HepG2 (cell line): ENCODE measurements around the gene PRRC2A. TPM values are rescaled to one million over a fixed set of nuclear protein-coding genes. Genes with fewer than 3 reads are reported as not detected.

Experiments used
- CBX5 ChIP-seq: sonication (generic); formaldehyde crosslinking; IDR thresholded peaks from 2 replicates; pipeline ENCODE4 v1.4.0; 2020; ENCODE audit warnings: missing genetic modification reagents, borderline replicate concordance
- EED ChIP-seq: sonication (generic); formaldehyde crosslinking; IDR thresholded peaks from 2 replicates; pipeline ENCODE4 v1.5.0; 2020; ENCODE audit warnings: mild to moderate bottlenecking, missing genetic modification reagents
- ELF3 ChIP-seq: IDR thresholded peaks from 2 replicates; pipeline ENCODE4 v1.6.1; 2016; ENCODE audit warnings: missing genetic modification reagents, missing compliant biosample characterization
- FOXA1 ChIP-seq, 2 experiments: fragments of 450-650 bp in 1 of 2; sonication (generic) in 1 of 2; formaldehyde crosslinking in 1 of 2; IDR thresholded peaks; 2 replicates each; pipeline versions ENCODE4 v1.4.0 to v1.6.1; 2016 to 2020; ENCODE audit warnings: missing genetic modification reagents in 1 of 2
- FOXK1 ChIP-seq: sonication (generic); formaldehyde crosslinking; IDR thresholded peaks from 2 replicates; pipeline ENCODE4 v1.4.0; 2020; ENCODE audit warnings: low read depth, missing genetic modification reagents, borderline replicate concordance
- HHEX ChIP-seq: IDR thresholded peaks from 2 replicates; pipeline ENCODE4 v1.6.1; 2016; ENCODE audit warnings: control low read depth
- JUN ChIP-seq: sonication (generic); formaldehyde crosslinking; IDR thresholded peaks from 2 replicates; pipeline ENCODE4 v1.4.0; 2020; ENCODE audit warnings: mild to moderate bottlenecking, missing genetic modification reagents
- KLF15 ChIP-seq: sonication (generic); formaldehyde crosslinking; IDR thresholded peaks from 2 replicates; pipeline ENCODE4 v1.8.1; 2023; ENCODE audit warnings: borderline replicate concordance, mild to moderate bottlenecking, inconsistent platforms, missing genetic modification reagents, mixed read lengths
- MAF1 ChIP-seq: sonication (generic); formaldehyde crosslinking; IDR thresholded peaks from 2 replicates; pipeline ENCODE4 v1.5.0; 2020; ENCODE audit warnings: missing genetic modification reagents, borderline replicate concordance
- MED13 ChIP-seq: sonication (generic); formaldehyde crosslinking; IDR thresholded peaks from 2 replicates; pipeline ENCODE4 v1.5.0; 2020; ENCODE audit warnings: missing genetic modification reagents
- NFRKB ChIP-seq: fragments of 450-650 bp; IDR thresholded peaks from 2 replicates; pipeline ENCODE4 v1.6.1; 2017
- PLRG1 ChIP-seq: fragments of 450-650 bp; conservative IDR thresholded peaks from 2 replicates; pipeline ENCODE4 v1.6.1; 2016
- POLR2A ChIP-seq, 2 experiments: IDR thresholded peaks; 2 replicates each; pipeline ENCODE4 v1.6.1; 2011; ENCODE audit warnings: low read depth in 2 of 2, low read length in 2 of 2, mild to moderate bottlenecking in 1 of 2, moderate library complexity in 1 of 2; ENCODE audit not compliant: insufficient read depth in 1 of 2
- ZFYVE20 ChIP-seq: sonication (generic); formaldehyde crosslinking; IDR thresholded peaks from 2 replicates; pipeline ENCODE4 v1.8.0; 2023; ENCODE audit warnings: low read depth, mild to moderate bottlenecking, moderate library complexity, missing genetic modification reagents, borderline replicate concordance
- ZNF496 ChIP-seq: sonication (generic); formaldehyde crosslinking; IDR thresholded peaks from 2 replicates; pipeline ENCODE4 v1.8.1; 2023; ENCODE audit warnings: mild to moderate bottlenecking, moderate library complexity, missing genetic modification reagents; ENCODE audit not compliant: insufficient replicate concordance
- ZNF746 ChIP-seq: sonication (generic); formaldehyde crosslinking; IDR thresholded peaks from 2 replicates; pipeline ENCODE4 v1.8.0; 2022; ENCODE audit warnings: mild to moderate bottlenecking, missing genetic modification reagents
- polyA plus RNA-seq, 8 experiments: library from polyadenylated mRNA; depleted of rRNA in 3 of 8; stranded (reverse) in 7 of 8; unstranded in 1 of 8; fragments of >200 nt; fragmentation: Illumina TruSeq in 4 of 8; extraction: Trizol in 4 of 8; gene quantifications; 2 replicates each; pipeline versions ENCODE4 v1.2.1 to v1.2.3, GENCODE V29; 2011 to 2016; ENCODE audit warnings: low read depth in 4 of 8, missing spikeins in 1 of 8, mixed read lengths in 1 of 8; ENCODE audit not compliant: insufficient read depth in 1 of 8
- total RNA-seq, 5 experiments: library from RNA; depleted of rRNA; stranded (reverse); fragments of >200 nt; fragmentation: Illumina TruSeq; extraction: Trizol; gene quantifications; 2 replicates each; pipeline ENCODE4 v1.2.3, GENCODE V29; 2016; ENCODE audit warnings: low read depth in 1 of 5
- TF ChIP-seq, protein P1 (sequence below): sonication (generic); formaldehyde crosslinking; IDR thresholded peaks from 2 replicates; pipeline ENCODE4 v1.8.1; 2023; ENCODE audit warnings: mild to moderate bottlenecking, missing genetic modification reagents
- TF ChIP-seq, protein P2 (sequence below): sonication (generic); formaldehyde crosslinking; conservative IDR thresholded peaks from 2 replicates; pipeline ENCODE4 v1.4.0; 2020; ENCODE audit warnings: missing genetic modification reagents
- TF ChIP-seq, protein P3 (sequence below): sonication (generic); formaldehyde crosslinking; IDR thresholded peaks from 2 replicates; pipeline ENCODE4 v1.5.1; 2020; ENCODE audit warnings: mild to moderate bottlenecking, missing genetic modification reagents, borderline replicate concordance
- TF ChIP-seq, protein P4 (sequence below): sonication (generic); formaldehyde crosslinking; IDR thresholded peaks from 2 replicates; pipeline ENCODE4 v1.8.0; 2022; ENCODE audit warnings: mild to moderate bottlenecking, missing genetic modification reagents, moderate library complexity

PRRC2A gene
- total and polyA plus RNA-seq, 2 of the 13 experiments (the other 11 are each of a cell fraction or from before 2014, with no cell fraction given): 38.9 to 47.4 TPM

DNA sequence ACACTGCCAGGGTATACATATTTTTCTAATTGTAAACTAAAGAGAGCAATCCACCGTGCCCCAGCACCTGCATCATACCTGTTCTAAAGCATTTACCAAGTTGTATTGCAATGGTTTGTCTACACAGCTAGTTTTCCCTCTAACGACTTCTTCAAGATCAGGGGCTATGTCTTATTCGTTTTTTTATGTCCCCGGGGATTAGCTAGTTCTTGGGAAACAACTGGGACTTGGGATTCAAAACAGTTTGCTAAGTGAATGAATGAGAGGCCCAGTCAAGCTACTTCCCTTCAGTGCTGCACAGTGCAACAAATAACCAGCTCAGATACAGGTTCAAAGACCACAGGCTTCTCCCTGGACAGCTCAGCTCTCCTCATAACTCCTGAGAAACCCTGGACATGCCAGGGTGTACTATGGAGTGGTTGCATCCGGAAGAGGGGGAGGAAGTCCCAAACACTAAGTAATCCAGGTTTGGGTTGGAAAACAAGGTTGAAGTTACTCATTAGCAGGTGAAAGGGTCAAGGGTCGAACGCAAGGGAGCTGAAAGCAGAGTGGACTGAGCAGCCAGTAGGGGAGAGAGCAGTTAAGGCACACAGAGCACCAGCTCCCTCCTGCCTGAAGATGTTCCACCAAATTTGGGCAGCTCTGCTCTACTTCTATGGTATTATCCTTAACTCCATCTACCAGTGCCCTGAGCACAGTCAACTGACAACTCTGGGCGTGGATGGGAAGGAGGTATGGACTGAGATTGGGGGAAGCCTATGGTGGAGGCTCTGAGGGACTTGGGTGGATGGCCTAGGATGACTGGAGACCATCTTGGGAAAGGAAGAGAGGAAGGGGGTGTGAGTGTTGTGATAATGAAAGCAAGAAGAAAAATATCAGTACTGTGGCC is 35.1 kb downstream of the PRRC2A start, which contains the start of gene APOM (continued):
- TF ChIP-seq, protein P1, sequence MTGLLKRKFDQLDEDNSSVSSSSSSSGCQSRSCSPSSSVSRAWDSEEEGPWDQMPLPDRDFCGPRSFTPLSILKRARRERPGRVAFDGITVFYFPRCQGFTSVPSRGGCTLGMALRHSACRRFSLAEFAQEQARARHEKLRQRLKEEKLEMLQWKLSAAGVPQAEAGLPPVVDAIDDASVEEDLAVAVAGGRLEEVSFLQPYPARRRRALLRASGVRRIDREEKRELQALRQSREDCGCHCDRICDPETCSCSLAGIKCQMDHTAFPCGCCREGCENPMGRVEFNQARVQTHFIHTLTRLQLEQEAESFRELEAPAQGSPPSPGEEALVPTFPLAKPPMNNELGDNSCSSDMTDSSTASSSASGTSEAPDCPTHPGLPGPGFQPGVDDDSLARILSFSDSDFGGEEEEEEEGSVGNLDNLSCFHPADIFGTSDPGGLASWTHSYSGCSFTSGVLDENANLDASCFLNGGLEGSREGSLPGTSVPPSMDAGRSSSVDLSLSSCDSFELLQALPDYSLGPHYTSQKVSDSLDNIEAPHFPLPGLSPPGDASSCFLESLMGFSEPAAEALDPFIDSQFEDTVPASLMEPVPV: peak; percentile 94; the same call in 1 of the 2 replicates
- no peak for TF ChIP-seq ZFYVE20 (CRISPR knock-in tag)
- TF ChIP-seq EED (CRISPR knock-in tag): no peak
- no peak for TF ChIP-seq NFRKB
- TF ChIP-seq POLR2A (IDR thresholded peaks at IDR 0.05; ENCODE audit: insufficient read depth in 1 of 2, low read depth in 2 of 2, low read length in 2 of 2): peak in 1 of 2 experiments; percentile 99; a peak in 2 of 4 replicates
- TF ChIP-seq, protein P2, sequence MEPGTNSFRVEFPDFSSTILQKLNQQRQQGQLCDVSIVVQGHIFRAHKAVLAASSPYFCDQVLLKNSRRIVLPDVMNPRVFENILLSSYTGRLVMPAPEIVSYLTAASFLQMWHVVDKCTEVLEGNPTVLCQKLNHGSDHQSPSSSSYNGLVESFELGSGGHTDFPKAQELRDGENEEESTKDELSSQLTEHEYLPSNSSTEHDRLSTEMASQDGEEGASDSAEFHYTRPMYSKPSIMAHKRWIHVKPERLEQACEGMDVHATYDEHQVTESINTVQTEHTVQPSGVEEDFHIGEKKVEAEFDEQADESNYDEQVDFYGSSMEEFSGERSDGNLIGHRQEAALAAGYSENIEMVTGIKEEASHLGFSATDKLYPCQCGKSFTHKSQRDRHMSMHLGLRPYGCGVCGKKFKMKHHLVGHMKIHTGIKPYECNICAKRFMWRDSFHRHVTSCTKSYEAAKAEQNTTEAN (CRISPR knock-in tag): peak; percentile 91
- TF ChIP-seq, protein P3, sequence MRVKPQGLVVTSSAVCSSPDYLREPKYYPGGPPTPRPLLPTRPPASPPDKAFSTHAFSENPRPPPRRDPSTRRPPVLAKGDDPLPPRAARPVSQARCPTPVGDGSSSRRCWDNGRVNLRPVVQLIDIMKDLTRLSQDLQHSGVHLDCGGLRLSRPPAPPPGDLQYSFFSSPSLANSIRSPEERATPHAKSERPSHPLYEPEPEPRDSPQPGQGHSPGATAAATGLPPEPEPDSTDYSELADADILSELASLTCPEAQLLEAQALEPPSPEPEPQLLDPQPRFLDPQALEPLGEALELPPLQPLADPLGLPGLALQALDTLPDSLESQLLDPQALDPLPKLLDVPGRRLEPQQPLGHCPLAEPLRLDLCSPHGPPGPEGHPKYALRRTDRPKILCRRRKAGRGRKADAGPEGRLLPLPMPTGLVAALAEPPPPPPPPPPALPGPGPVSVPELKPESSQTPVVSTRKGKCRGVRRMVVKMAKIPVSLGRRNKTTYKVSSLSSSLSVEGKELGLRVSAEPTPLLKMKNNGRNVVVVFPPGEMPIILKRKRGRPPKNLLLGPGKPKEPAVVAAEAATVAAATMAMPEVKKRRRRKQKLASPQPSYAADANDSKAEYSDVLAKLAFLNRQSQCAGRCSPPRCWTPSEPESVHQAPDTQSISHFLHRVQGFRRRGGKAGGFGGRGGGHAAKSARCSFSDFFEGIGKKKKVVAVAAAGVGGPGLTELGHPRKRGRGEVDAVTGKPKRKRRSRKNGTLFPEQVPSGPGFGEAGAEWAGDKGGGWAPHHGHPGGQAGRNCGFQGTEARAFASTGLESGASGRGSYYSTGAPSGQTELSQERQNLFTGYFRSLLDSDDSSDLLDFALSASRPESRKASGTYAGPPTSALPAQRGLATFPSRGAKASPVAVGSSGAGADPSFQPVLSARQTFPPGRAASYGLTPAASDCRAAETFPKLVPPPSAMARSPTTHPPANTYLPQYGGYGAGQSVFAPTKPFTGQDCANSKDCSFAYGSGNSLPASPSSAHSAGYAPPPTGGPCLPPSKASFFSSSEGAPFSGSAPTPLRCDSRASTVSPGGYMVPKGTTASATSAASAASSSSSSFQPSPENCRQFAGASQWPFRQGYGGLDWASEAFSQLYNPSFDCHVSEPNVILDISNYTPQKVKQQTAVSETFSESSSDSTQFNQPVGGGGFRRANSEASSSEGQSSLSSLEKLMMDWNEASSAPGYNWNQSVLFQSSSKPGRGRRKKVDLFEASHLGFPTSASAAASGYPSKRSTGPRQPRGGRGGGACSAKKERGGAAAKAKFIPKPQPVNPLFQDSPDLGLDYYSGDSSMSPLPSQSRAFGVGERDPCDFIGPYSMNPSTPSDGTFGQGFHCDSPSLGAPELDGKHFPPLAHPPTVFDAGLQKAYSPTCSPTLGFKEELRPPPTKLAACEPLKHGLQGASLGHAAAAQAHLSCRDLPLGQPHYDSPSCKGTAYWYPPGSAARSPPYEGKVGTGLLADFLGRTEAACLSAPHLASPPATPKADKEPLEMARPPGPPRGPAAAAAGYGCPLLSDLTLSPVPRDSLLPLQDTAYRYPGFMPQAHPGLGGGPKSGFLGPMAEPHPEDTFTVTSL (CRISPR knock-in tag): peak; percentile 91; the same call in 1 of the 2 replicates
- peak; percentile 51; the same call in 1 of the 2 replicates for TF ChIP-seq JUN (CRISPR knock-in tag)
- peak; percentile 91; the same call in 1 of the 2 replicates for TF ChIP-seq FOXK1 (CRISPR knock-in tag)
- TF ChIP-seq MED13 (CRISPR knock-in tag): peak; percentile 87
- TF ChIP-seq CBX5 (CRISPR knock-in tag): peak; percentile 89; the same call in 1 of the 2 replicates
- TF ChIP-seq ZNF496 (CRISPR knock-in tag): no peak
- TF ChIP-seq, protein P4, sequence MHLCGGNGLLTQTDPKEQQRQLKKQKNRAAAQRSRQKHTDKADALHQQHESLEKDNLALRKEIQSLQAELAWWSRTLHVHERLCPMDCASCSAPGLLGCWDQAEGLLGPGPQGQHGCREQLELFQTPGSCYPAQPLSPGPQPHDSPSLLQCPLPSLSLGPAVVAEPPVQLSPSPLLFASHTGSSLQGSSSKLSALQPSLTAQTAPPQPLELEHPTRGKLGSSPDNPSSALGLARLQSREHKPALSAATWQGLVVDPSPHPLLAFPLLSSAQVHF (CRISPR knock-in tag): 0 out of 2 replicates have a peak, but pooled peaks have one; percentile 68
- no peak; the same call in 1 of the 2 replicates for TF ChIP-seq KLF15
- TF ChIP-seq FOXA1 (IDR thresholded peaks at IDR 0.05): no peak
- TF ChIP-seq FOXA1 (CRISPR knock-in tag; IDR thresholded peaks at IDR 0.05): peak; percentile 90
- TF ChIP-seq ELF3 (CRISPR knock-in tag): peak; percentile 98
- peak; percentile 95 for TF ChIP-seq ZNF746 (CRISPR knock-in tag)
- 0 out of 2 replicates have a peak, but pooled peaks have one; percentile 49 for TF ChIP-seq HHEX (CRISPR knock-in tag)
- 0 out of 2 replicates have a peak, but pooled peaks have one; percentile 30 for TF ChIP-seq MAF1 (CRISPR knock-in tag)
- no peak for TF ChIP-seq PLRG1
